Transverse colon (tissue), 4 donors: Measurements from ENCODE around the gene UNC80. TPM values are rescaled to one million over a fixed set of nuclear protein-coding genes. Genes with fewer than 3 reads are reported as not detected.

ENCODE experiments used
- DNase-seq: peaks from one replicate; pipeline ENCODE4 v3.0.0-alpha.2; 2019
- H3K27ac ChIP-seq, 4 donors: fragments of 200-600 bp; sonication (generic); 2 replicates each; pipeline ENCODE4 v1.5.1; 2016 to 2018; ENCODE audit warnings: inconsistent platforms in 4 of 4
- H3K27me3 ChIP-seq: fragments of 200-600 bp; sonication (generic); 2 replicates; pipeline ENCODE4 v1.5.1; 2017; ENCODE audit warnings: inconsistent platforms
- H3K36me3 ChIP-seq, 4 donors: fragments of 200-600 bp; sonication (generic); 2 replicates each; pipeline ENCODE4 v1.5.1; 2017 to 2019; ENCODE audit warnings: inconsistent platforms in 4 of 4
- H3K4me1 ChIP-seq, 4 donors: fragments of 200-600 bp; sonication (generic); 2 replicates each; pipeline ENCODE4 v1.5.1; 2017 to 2020; ENCODE audit warnings: inconsistent platforms in 4 of 4
- H3K4me3 ChIP-seq, 4 donors: fragments of 200-600 bp; sonication (generic); 1 replicate in 1 of 4; 2 replicates in 3 of 4; pipeline versions ENCODE4 v1.5.1 to v1.6.1; 2017 to 2019; ENCODE audit warnings: inconsistent platforms in 4 of 4
- H3K9me3 ChIP-seq, 2 donors: fragments of 200-600 bp; sonication (generic); 2 replicates each; pipeline ENCODE4 v1.5.1; 2017 to 2019; ENCODE audit warnings: inconsistent platforms in 2 of 2
- EP300 ChIP-seq: sonication (generic); formaldehyde crosslinking; IDR thresholded peaks from one replicate; pipeline ENCODE4 v1.6.1; 2017; ENCODE audit warnings: antibody characterized with exemption, low read depth
- POLR2A ChIP-seq: fragments of 450-650 bp; IDR thresholded peaks from one replicate; pipeline ENCODE4 v1.6.1; 2016; ENCODE audit warnings: antibody characterized with exemption, mild to moderate bottlenecking, moderate library complexity
- POLR2AphosphoS5 ChIP-seq, 3 donors: sonication (generic); formaldehyde crosslinking; IDR thresholded peaks; one replicate each; pipeline ENCODE4 v1.6.1; 2016; ENCODE audit warnings: antibody characterized with exemption in 3 of 3
- WGBS, 2 donors: methylation state at CpG; one replicate each; pipeline ENCODE4 v1.1.5; 2018; ENCODE audit warnings: low coverage in 1 of 2; 5-methylcytosine and 5-hydroxymethylcytosine counted together
- in situ Hi-C, 4 donors: fragments of 200-750 bp; cut with MboI; loops; one replicate each; pipeline versions ENCODE4 v1.15.0 to v1.15.1; 2017; ENCODE audit warnings: low sequenced_read_pairs in 3 of 4, low pct_ligation_motif_present in 1 of 4, low pct_unique_long_range_greater_than_20kb in 1 of 4
- intact Hi-C: fragments of 100-400 bp; cut with DNase I; formaldehyde crosslinking; loops from one replicate; pipeline ENCODE4 v1.15.1; 2023; ENCODE audit warnings: low total_unique reads
- total RNA-seq, 4 donors: library from RNA; depleted of rRNA; stranded (reverse); fragments of >200 nt; gene quantifications; one replicate each; pipeline ENCODE4 v1.1.0, GENCODE V29; 2016
- TF ChIP-seq, protein P1 (sequence below), 5 experiments: fragments of 200-600 bp in 3 of 5; fragments of 450-650 bp in 2 of 5; sonication (generic) in 3 of 5; IDR thresholded peaks; 1 replicate in 2 of 5; 2 replicates in 3 of 5; pipeline ENCODE4 v1.5.1; 2016 to 2017; ENCODE audit warnings: antibody characterized with exemption in 5 of 5, inconsistent platforms in 3 of 5, mild to moderate bottlenecking in 2 of 5, moderate library complexity in 1 of 5

The UNC80 gene
- total RNA-seq, 4 donors from 2014 or later: 0.14 to 0.75 (median 0.16) TPM; not detected in 1

DNA sequence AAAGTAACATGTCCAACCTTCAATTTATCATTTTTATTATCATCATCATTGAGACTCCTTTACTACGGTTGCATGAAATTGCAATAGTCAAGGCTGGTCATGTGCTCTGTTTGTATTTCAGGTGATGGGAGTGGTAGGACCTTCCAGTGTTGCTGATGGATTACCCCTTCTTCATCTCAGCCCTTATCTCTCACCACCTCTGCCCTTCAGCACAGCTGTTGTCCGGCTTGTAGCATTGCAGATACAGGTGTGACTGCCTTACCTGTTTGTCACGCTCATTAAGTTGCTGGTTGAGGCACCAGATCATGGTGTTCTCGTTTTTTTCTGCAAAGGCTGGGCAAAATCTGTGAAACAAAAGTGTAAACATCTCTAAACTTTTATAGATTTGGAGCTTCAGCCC, 199.1 kb downstream of the UNC80 start:
- Histone ChIP-seq H3K9me3 (no peaks in the 10 kb centered on the region), H3K27ac (no peak overlapping the region), H3K4me3 (no peak overlapping the region), H3K36me3 (no peaks in the 10 kb centered on the region), H3K27me3 (no peaks in the 10 kb centered on the region), H3K4me1 (no peaks in the 10 kb centered on the region)
- in situ Hi-C loops (loop anchor here in 2 of 4 donors (5.0 to 10.0 kb wide), 2 partner anchors 227 to 234 kb away; no protein-coding TSS in a partner anchor), intact Hi-C loops (loop anchor here (5.0 kb wide), 1 partner anchor 447 kb away; no protein-coding TSS in a partner anchor)
- no peak for TF ChIP-seq POLR2AphosphoS5 (IDR thresholded peaks at IDR 0.05)
- TF ChIP-seq, protein P1, sequence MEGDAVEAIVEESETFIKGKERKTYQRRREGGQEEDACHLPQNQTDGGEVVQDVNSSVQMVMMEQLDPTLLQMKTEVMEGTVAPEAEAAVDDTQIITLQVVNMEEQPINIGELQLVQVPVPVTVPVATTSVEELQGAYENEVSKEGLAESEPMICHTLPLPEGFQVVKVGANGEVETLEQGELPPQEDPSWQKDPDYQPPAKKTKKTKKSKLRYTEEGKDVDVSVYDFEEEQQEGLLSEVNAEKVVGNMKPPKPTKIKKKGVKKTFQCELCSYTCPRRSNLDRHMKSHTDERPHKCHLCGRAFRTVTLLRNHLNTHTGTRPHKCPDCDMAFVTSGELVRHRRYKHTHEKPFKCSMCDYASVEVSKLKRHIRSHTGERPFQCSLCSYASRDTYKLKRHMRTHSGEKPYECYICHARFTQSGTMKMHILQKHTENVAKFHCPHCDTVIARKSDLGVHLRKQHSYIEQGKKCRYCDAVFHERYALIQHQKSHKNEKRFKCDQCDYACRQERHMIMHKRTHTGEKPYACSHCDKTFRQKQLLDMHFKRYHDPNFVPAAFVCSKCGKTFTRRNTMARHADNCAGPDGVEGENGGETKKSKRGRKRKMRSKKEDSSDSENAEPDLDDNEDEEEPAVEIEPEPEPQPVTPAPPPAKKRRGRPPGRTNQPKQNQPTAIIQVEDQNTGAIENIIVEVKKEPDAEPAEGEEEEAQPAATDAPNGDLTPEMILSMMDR (IDR thresholded peaks at IDR 0.05): no peak
- no peak for TF ChIP-seq EP300
- TF ChIP-seq POLR2A: no peak
- 56% methylated on average over 4 of the region's 4 CpGs for WGBS, 2 donors
- no peak for DNase-seq

DNA sequence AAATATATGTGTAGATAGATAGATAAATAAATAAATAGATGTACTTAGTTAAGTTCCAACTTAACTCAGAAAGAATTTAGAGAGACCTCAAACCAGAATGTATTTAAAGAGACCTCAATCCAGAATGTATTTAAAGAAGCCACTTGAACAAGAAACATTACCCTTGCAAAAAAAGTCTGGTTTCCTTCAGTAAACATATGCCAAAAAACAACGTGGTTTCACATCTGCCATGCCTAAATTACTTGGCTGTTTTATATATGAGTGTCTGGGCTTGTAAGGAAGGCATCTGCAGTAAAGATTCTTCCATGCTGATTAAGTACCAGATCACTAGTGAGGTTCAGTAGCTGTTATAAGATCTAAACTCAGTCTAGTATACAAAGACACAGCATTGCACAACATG, 201.7 kb downstream of the UNC80 start:
- TF ChIP-seq, protein P1 (IDR thresholded peaks at IDR 0.05): no peak
- no peak for TF ChIP-seq POLR2AphosphoS5 (IDR thresholded peaks at IDR 0.05)
- no peak for TF ChIP-seq POLR2A
- TF ChIP-seq EP300: no peak
- Histone ChIP-seq H3K9me3 (no peaks in the 10 kb centered on the region), H3K4me1 (no peaks in the 10 kb centered on the region), H3K4me3 (no peak overlapping the region), H3K36me3 (no peaks in the 10 kb centered on the region), H3K27ac (no peak overlapping the region), H3K27me3 (no peaks in the 10 kb centered on the region)
- in situ Hi-C loops: loop anchor here in 2 of 4 donors (5.0 to 10.0 kb wide), 2 partner anchors 224 to 231 kb away; no protein-coding TSS in a partner anchor
- intact Hi-C loops: loop anchor here (5.0 kb wide), 1 partner anchor 444 kb away; no protein-coding TSS in a partner anchor
- WGBS, 2 donors: 3 to 11% methylated on average over 1 of the region's 1 CpG
- DNase-seq: no peak

DNA sequence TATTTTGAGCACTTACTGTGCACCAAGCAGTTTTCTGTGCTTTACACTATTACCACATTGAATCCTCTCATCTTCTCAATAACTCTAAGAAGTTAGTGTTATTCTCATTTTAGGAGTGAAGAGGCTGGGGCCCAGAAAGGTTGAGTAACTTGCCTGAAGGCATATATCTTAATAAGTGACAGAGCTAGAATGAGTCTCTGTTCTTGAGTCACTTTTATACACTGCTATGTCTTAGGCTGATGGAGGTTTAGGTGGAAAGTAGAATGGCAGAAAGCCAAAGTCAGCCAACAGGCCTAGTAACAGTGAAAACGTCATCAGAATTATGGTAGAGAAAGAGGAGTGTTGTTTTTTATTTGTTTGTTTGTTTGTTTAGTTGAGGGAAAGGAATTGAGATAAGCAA, 202.9 kb downstream of the UNC80 start:
- H3K27ac ChIP-seq: no peak overlapping the region
- H3K4me1 ChIP-seq: no peaks in the 10 kb centered on the region
- intact Hi-C loops (loop anchor here (5.0 kb wide), 1 partner anchor 443 kb away; no protein-coding TSS in a partner anchor), in situ Hi-C loops (loop anchor here in 2 of 4 donors (5.0 to 10.0 kb wide), 2 partner anchors 223 to 230 kb away; no protein-coding TSS in a partner anchor)
- H3K9me3 ChIP-seq: no peaks in the 10 kb centered on the region
- DNase-seq: no peak
- no peaks in the 10 kb centered on the region for H3K36me3 ChIP-seq
- no peak overlapping the region for H3K4me3 ChIP-seq
- no peak for TF ChIP-seq POLR2AphosphoS5 (IDR thresholded peaks at IDR 0.05)
- TF ChIP-seq EP300: no peak
- TF ChIP-seq POLR2A: no peak
- TF ChIP-seq, protein P1 (IDR thresholded peaks at IDR 0.05): no peak
- H3K27me3 ChIP-seq: no peaks in the 10 kb centered on the region
- 31% methylated on average over 1 of the region's 1 CpG for WGBS, 2 donors

DNA sequence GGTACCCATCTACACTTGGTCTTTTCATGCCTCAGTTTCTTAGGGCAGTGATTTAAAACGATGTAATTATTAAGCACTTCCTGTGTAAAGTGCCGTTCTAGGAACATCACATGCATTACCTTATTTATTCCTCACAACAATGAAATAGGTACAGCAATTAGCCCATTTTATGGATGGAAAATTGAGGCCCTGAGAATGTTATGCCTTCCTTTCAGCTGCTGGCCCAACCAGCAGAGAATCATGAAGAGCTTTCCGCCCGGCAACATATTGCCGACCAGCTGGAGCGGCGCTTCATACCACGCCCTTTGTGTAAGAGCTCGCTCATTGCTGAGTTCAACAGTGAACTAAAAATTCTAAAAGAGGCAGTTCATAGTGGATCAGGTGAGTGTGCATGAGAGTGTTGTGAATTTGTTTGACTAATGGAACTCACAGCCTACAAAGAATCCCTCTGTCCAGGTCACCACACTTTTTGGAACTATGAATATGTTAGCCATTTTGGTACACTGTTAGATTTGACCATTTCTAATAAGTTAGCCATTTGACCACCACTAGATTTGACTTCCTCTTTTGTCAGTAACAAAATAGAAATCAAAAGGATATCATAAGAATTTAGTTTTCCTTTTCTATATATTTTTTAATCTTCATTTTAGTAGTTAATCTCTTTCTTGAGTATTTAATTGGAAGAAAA, 205.2 kb downstream of the UNC80 start:
- intact Hi-C loops (loop anchor here (2.0 kb wide), 1 partner anchor 222 kb away; no protein-coding TSS in a partner anchor), in situ Hi-C loops (loop anchor here in 3 of 4 donors (5.0 to 10.0 kb wide), 2 partner anchors 220 to 228 kb away; no protein-coding TSS in a partner anchor)
- DNase-seq: no peak
- no peak for TF ChIP-seq EP300
- TF ChIP-seq POLR2A: no peak
- Histone ChIP-seq H3K9me3 (no peaks in the 10 kb centered on the region), H3K27ac (no peak overlapping the region), H3K4me3 (no peak overlapping the region), H3K36me3 (no peaks in the 10 kb centered on the region), H3K27me3 (no peaks in the 10 kb centered on the region), H3K4me1 (no peaks in the 10 kb centered on the region)
- 55 to 80% methylated on average over 2 to 9 of the region's 9 CpGs for WGBS, 2 donors
